Small intestine (tissue), 7 donors: ENCODE measurements around the gene GINS2. TPM values are rescaled to one million over a fixed set of nuclear protein-coding genes. Genes with fewer than 3 reads are reported as not detected.

Experiments used
- DNase-seq, 2 donors: peaks; one replicate each; pipeline versions ENCODE4 v3.0.0 to v3.0.0-alpha.2; 2013
- FAIRE-seq: peaks from 2 replicates; lab custom pipeline; 2012; peaks lifted over from hg19 to GRCh38; lab: Jason Lieb, UNC
- H3K27ac ChIP-seq, 3 donors: one replicate each; pipeline ENCODE4 v1.5.1; 2013; ENCODE audit warnings: low read length in 2 of 3, mild to moderate bottlenecking in 2 of 3, control low read depth in 1 of 3, inconsistent platforms in 1 of 3, low read depth in 1 of 3, moderate library complexity in 1 of 3
- H3K27me3 ChIP-seq, 3 donors: one replicate each; pipeline ENCODE4 v1.6.1; 2013; ENCODE audit warnings: low read length in 3 of 3, inconsistent platforms in 1 of 3; ENCODE audit not compliant: control insufficient read depth in 3 of 3, insufficient read depth in 3 of 3
- H3K36me3 ChIP-seq, 3 donors: one replicate each; pipeline ENCODE4 v1.6.1; 2013; ENCODE audit warnings: low read length in 3 of 3, inconsistent platforms in 1 of 3, low read depth in 1 of 3, mild to moderate bottlenecking in 1 of 3, moderate library complexity in 1 of 3; ENCODE audit not compliant: control insufficient read depth in 3 of 3, insufficient read depth in 2 of 3
- H3K4me1 ChIP-seq, 3 donors: one replicate each; pipeline ENCODE4 v1.6.1; 2013; ENCODE audit warnings: low read length in 2 of 3, inconsistent platforms in 1 of 3, low read depth in 1 of 3, mild to moderate bottlenecking in 1 of 3, moderate library complexity in 1 of 3; ENCODE audit not compliant: control insufficient read depth in 3 of 3, insufficient read depth in 2 of 3
- H3K4me3 ChIP-seq, 3 donors: one replicate each; pipeline ENCODE4 v1.5.1; 2013; ENCODE audit warnings: low read length in 3 of 3, control low read depth in 1 of 3, inconsistent platforms in 1 of 3, low read depth in 1 of 3, mild to moderate bottlenecking in 1 of 3, moderate library complexity in 1 of 3
- H3K9me3 ChIP-seq, 2 donors: one replicate each; pipeline ENCODE4 v1.6.1; 2013; ENCODE audit warnings: low read depth in 1 of 2, low read length in 1 of 2; ENCODE audit not compliant: control insufficient read depth in 2 of 2, insufficient read depth in 1 of 2
- WGBS, 3 donors: extraction: QIAGEN DNeasy Blood & Tissue Kit; methylation state at CpG; one replicate each; pipeline ENCODE4 v1.1.7; 2013; 5-methylcytosine and 5-hydroxymethylcytosine counted together
- polyA plus RNA-seq, 4 donors: library from polyadenylated mRNA; stranded (reverse) in 3 of 4; unstranded in 1 of 4; fragments of 200-250 nt in 3 of 4; fragments of 120-200 nt in 1 of 4; gene quantifications; one replicate each; pipeline versions ENCODE4 v1.2.1 to v1.2.3, GENCODE V29; 2013
- donor health status: healthy with polysubstance abuse.
- donor health status: control.
- donor health status: control.
- donor health status: Bipolar disorder and iron deficiency.
- donor health status: healthy.

Gene GINS2
- polyA plus RNA-seq, 4 donors = 2.0 to 11.2 (median 6.4) TPM

DNA sequence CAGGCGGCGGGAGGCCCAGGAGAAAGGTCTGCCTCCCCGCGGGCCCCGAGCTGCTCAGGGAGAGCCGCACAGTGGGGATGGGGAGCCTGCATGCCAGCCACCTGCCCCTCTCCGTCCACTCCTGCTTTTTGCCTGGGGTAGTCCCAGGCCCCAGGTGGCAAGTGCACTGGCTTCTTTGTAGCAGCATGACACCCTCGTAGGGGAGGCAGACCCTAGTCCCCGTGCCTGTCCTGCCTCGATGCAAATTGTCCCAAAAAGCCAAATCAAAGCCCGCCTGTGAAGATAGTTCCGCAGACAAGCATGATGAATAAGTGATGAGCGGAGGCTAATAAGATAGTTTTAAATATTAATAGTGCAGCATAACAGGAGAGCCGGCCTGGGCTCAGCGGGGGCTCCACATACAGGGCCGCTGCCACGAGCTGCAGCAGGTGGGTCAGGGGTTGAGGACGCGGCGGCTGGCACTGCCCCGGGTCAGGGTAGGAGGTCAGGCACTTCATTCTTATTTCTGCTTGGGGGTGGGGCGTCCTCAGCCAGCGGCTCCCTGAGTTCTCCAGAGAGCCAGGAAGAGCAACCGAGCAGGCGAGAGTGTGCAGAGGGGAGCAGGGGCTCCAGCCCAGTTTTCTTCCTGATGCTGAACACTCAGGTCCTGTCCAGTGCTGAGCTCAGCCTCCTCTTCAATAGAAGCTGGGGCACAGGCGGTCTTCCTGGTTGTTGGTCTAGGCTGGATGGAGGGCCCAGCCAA lies 26.8 kb downstream of the GINS2 start:
- Histone ChIP-seq H3K9me3 (no peaks in the 10 kb centered on the region), H3K4me1 (no peaks in the 10 kb centered on the region), H3K36me3 (peaks cover 28 to 98% (median 36%) of the 10 kb centered on the region in 3 donors), H3K27me3 (no peaks in the 10 kb centered on the region), H3K4me3 (no peak overlapping the region), H3K27ac (no peak overlapping the region)
- 93 to 95% (median 93%) methylated on average over 24 to 26 of the region's 26 CpGs for WGBS, 3 donors
- FAIRE-seq = no peak
- DNase-seq = no peak

GRCh38 chr16:85660843-85661739 lies 27.7 kb downstream of the GINS2 start:
- H3K36me3 ChIP-seq = peaks cover 20 to 99% (median 41%) of the 10 kb centered on the region in 3 donors
- FAIRE-seq (no peak), DNase-seq (no peak)
- 92 to 96% (median 93%) methylated on average over 37 to 42 of the region's 42 CpGs for WGBS, 3 donors
- H3K9me3 ChIP-seq = no peaks in the 10 kb centered on the region
- H3K4me1 ChIP-seq = no peaks in the 10 kb centered on the region
- no peaks in the 10 kb centered on the region for H3K27me3 ChIP-seq
- no peak overlapping the region for H3K4me3 ChIP-seq
- H3K27ac ChIP-seq = no peak overlapping the region

GRCh38 chr16:85659805-85660511 lies 28.8 kb downstream of the GINS2 start:
- DNase-seq = peak; percentile 44 to 71
- no peaks in the 10 kb centered on the region for H3K4me1 ChIP-seq
- WGBS, 3 donors = 48 to 71% (median 54%) methylated on average over 12 of the region's 12 CpGs
- peaks cover 10 to 99% (median 45%) of the 10 kb centered on the region in 3 donors for H3K36me3 ChIP-seq
- FAIRE-seq = no peak
- no peaks in the 10 kb centered on the region for H3K27me3 ChIP-seq
- H3K4me3 ChIP-seq = no peak overlapping the region
- H3K27ac ChIP-seq = no peak overlapping the region
- H3K9me3 ChIP-seq = no peaks in the 10 kb centered on the region

GRCh38 chr16:85659336-85659735 lies 29.4 kb downstream of the GINS2 start:
- H3K4me1 ChIP-seq = no peaks in the 10 kb centered on the region
- no peak for FAIRE-seq
- WGBS, 3 donors = 90 to 97% (median 91%) methylated on average over 8 of the region's 8 CpGs
- H3K36me3 ChIP-seq = peaks cover 9 to 99% (median 46%) of the 10 kb centered on the region in 3 donors
- no peak overlapping the region for H3K27ac ChIP-seq
- H3K27me3 ChIP-seq = no peaks in the 10 kb centered on the region
- DNase-seq = no peak
- H3K9me3 ChIP-seq = no peaks in the 10 kb centered on the region
- H3K4me3 ChIP-seq = no peak overlapping the region

- no peak overlapping the region for H3K4me3 ChIP-seq
- no peaks in the 10 kb centered on the region for H3K9me3 ChIP-seq
- no peaks in the 10 kb centered on the region for H3K27me3 ChIP-seq
- WGBS, 3 donors = 86 to 90% (median 86%) methylated on average over 18 of the region's 18 CpGs
- H3K4me1 ChIP-seq = no peaks in the 10 kb centered on the region
- FAIRE-seq (no peak), DNase-seq (no peak)
- no peak overlapping the region for H3K27ac ChIP-seq
- H3K36me3 ChIP-seq = peaks cover 9 to 99% (median 46%) of the 10 kb centered on the region in 3 donors
These were observed 30.0 kb downstream of the GINS2 start for GRCh38 chr16:85658504-85659326.

GRCh38 chr16:85657996-85658395 lies 30.8 kb downstream of the GINS2 start:
- WGBS, 3 donors = 81 to 90% (median 89%) methylated on average over 3 of the region's 3 CpGs
- no peak overlapping the region for H3K4me3 ChIP-seq
- no peaks in the 10 kb centered on the region for H3K27me3 ChIP-seq
- H3K36me3 ChIP-seq = peaks cover 9 to 98% (median 44%) of the 10 kb centered on the region in 3 donors
- no peaks in the 10 kb centered on the region for H3K9me3 ChIP-seq
- DNase-seq = no peak
- H3K27ac ChIP-seq = no peak overlapping the region
- H3K4me1 ChIP-seq = peaks cover 0 to 4% (median 0%) of the 10 kb centered on the region in 3 donors
- FAIRE-seq = no peak

- 90 to 96% (median 95%) methylated on average over 20 to 21 of the region's 21 CpGs for WGBS, 3 donors
- no peak for DNase-seq
These were observed 31.5 kb downstream of the GINS2 start for GRCh38 chr16:85657267-85657650.

More at GRCh38 chr16:85657267-85657650, 31.5 kb downstream of the GINS2 start:
- Histone ChIP-seq H3K27me3 (no peaks in the 10 kb centered on the region), H3K4me1 (peaks cover 0 to 9% (median 0%) of the 10 kb centered on the region in 3 donors), H3K27ac (no peak overlapping the region), H3K4me3 (no peak overlapping the region), H3K9me3 (no peaks in the 10 kb centered on the region), H3K36me3 (peaks cover 9 to 97% (median 43%) of the 10 kb centered on the region in 3 donors)
- FAIRE-seq = no peak
